GM12891 (cell line): ENCODE results near the gene MAP4K4.

Experiments
- PAX5 ChIP-seq: IDR thresholded peaks from 2 replicates; pipeline ENCODE4 v1.6.1; 2011; ENCODE audit warnings: low read length, moderate library complexity, mild to moderate bottlenecking; ENCODE audit not compliant: insufficient read depth, severe bottlenecking
- POLR2A ChIP-seq: IDR thresholded peaks from 2 replicates; pipeline ENCODE4 v1.6.1; 2011; ENCODE audit warnings: low read depth, low read length, control low read depth
- POLR2AphosphoS5 ChIP-seq: IDR thresholded peaks from 2 replicates; pipeline ENCODE4 v1.6.1; 2011; ENCODE audit warnings: low read depth, low read length, control low read depth
- TAF1 ChIP-seq: IDR thresholded peaks from 2 replicates; pipeline ENCODE4 v1.6.1; 2011; ENCODE audit warnings: low read depth, low read length, control low read depth

DNA sequence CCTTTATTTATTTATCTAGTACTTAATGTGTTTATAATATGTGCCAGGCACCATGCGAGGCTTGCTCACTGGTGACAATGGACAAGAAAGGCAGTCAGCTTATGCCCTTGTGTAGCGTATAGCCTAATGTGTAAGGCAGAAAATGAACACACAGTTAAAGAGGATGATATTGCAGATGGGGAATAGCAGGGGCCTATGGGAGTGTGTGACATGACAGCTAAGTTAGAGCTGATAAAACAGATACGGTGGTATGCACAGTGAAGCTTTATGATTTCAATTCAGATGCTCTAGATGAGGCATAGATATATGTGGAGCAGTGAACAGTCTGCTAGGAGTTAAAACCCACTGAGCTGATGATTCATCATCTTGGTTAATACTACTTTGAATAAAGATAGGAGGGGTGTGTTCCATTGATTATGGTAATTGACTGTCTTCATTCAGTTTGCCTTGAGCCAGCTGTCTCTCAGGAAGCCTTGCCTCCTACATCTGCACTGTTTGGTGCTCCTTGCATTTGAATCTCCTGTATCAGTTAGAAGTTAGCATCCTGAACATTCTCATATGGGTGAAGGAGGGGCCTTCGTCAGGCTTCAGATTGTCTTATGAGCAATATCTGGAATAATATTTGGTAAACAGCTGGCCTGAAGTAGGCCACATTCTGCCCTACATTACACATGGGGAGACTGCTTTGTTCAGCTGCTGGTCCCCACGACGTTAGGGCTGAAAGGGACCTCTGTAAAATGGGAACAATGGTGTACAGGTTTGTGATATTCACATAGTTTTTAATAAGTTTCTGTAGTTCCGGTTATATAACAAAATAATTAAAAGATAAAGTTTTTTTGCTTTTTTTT is 13.2 kb downstream of the MAP4K4 start:
- TF ChIP-seq POLR2A (no peak), POLR2AphosphoS5 (no peak), TAF1 (no peak), PAX5 (no peak)
